ENCODE data around the gene COLEC12.

The COLEC12 gene

DNA sequence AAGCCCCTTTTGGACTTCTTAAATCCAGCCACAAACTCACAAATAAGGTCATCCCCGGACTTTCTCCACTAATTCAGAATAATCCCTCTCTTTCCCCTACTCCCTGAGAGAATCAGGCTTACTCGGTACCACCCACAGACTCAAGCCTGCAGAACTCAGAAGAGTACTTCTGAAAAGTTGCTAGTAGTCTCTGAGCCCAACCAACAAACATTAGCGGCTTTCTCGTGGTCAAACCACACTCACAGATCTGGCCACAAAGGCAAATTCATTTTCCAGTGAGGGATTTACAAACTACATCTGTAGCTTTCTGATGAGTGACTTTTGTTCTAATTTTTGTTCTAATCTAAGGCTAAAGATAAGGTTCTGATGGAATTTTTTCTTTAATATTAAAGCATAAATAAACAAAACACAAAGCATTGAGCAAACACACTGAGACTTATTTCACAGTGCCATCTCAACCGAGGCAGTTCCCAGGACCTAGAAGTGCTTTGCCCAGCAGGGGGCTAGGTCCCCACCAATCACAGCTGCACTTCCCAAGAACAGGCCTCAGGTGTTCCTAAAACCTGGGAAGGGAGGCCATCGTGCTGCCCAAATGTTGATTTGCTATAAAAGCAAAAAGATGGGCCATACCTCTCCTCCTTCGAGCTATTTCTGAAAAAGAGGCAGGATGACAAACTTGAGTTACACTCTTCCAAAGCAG, 110.7 kb downstream of the COLEC12 start:
- DNase-seq (ENCODE audit: low read depth in 2 of 2): no peak

DNA sequence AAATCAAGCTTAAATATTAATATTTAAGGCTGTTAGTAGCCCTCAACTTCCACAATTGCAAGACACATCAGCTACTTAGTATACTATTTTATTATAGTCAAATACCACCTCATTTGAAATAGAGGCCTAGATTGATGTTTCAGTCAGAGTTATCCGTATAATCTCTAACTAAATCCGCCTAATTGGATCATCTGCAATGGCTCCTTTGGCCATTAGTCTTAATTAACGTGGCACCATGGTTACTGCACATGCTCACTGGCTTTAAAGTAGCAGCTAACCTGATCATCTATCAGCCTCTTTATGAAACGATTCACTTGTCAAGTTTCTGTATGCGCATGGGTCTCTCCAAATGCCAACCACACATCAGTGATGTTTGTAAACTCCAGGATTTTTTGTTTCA, 112.3 kb downstream of the COLEC12 start:
- DNase-seq (ENCODE audit: low read depth in 2 of 2): no peak

DNA sequence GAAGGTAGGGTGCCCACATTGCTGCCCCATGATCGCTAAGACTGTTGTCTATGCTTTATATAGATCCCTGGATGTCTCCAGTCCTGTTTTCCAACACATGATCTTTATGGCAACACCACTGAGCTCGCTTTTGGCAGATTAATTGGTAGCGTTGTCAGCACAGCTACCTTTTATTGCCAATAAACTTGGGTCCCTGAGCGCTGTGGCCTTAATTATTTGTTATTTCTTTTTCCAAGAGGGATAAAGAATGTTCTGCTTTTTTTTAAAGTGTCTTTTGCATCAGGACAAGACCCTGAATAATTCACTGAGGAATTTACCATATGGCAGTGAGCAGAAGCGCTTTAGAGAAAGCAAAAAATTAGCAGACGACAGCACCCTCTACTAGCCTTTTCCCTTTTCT, 113.5 kb downstream of the COLEC12 start:
- DNase-seq (ENCODE audit: low read depth in 2 of 2): no peak

DNA sequence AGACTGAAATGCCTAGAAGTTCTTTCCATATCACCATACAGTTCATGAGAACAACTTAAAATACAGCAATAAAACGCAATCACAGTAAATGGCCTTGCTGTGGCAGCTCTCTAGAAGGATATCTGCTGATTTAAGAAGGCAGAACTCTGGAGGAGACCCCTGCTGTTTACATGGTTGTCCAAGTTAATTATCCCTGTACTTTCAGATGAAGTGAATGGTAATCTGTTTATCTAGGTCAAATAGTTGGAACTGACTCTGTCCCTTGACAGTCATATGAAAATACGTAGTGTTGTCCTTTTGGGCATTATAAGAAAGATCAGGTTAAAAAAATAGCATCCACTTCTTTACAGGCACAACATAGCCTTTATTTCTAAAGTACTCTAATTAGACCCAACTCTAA, 115.6 kb downstream of the COLEC12 start:
- DNase-seq (ENCODE audit: low read depth in 2 of 2): no peak

DNA sequence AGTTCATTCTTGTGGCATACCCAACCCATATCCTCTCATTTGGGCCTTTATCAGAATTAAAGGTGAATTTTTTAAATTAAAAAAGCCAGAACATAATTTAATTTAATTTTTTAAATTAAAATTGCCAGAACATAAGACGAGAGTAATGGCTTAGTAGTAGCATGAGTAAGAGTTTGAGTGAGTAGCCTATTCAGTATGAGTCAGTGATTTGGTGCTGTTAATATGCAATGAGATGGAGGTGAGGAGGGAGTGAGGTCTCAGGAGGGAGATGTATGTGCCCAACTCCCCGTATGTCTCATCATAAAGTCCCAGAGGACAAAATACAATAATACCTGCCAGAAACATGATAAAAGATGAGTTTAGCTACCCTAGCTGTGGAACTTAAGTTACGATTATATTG, 117.4 kb downstream of the COLEC12 start:
- no peak for DNase-seq (ENCODE audit: low read depth in 2 of 2)

DNA sequence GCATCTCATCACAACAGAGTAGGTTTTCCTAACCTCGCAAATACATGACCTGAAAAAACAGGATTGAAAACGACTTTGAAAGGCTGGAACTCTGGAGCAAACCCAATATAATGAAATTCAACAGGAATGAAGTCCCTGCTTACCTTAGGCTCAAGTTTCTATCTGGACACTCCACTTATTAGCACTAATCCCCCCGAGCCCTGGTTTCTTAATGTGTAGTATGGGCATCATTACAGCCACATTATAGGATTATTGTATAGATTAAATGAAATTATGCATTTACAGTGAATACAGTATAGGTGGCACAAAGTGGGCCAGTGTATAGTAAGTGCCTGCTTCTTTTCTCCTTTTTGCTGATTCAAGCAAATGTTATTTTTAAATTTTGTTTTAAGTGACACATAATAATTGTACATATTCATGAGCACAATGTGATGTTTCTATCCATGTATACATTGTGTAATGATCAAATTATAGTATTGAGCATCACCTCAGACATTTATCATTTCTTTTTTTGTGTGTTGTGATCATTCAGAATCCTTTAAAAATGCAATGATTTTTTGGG, 118.0 kb downstream of the COLEC12 start:
- no peak for DNase-seq (ENCODE audit: low read depth in 2 of 2)

DNA sequence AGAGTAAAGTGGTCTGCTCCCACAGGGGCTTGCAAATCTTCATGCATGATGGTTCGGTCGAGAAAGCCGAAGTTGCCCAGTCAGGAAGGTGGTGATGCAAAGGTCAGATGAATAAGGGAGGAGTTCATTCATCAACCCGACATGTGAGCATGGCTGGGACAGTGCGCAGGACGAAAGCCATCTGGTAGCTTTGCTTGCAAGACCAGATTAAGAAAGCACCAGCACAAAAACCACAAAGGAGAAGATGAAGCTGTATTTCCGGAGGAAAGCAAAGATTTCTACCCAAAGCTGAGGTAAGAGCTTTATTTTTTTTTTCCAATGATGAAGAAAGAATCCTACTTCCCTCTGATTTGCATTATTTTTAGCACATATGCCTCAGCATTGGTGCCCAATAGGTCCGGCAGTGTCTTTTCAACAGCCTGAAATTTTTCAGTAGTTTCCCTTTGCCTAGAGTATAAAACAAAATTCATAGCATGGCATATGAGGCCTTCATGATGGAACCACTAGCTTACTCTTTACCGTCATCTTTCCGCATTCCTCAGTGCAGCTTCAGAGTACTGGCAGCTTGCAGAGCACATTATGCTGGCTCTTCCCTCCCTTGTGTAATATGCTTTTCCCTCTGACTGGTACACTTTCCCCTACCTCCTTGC, 120.7 kb downstream of the COLEC12 start:
- no peak for DNase-seq (ENCODE audit: low read depth in 2 of 2)

DNA sequence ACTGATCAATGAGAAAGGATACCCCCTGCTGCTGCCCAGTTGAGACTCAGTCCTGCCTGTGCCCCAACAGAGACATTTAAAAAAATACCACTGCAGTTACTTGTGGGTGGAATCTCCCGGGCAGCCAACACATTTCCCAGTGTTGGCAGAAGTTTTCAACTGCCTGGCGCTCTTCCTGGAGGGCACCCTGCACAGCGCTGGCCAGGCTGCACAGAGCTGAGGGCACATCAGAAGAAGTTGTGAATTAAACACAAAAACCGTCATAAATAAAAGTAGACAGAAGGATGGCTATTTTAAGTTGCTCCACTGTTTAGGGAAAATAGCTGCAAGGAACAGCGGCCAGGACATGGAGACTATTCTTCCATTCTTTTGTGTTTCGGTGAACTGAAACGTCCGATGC, 122.4 kb downstream of the COLEC12 start:
- no peak for DNase-seq (ENCODE audit: low read depth in 2 of 2)

DNA sequence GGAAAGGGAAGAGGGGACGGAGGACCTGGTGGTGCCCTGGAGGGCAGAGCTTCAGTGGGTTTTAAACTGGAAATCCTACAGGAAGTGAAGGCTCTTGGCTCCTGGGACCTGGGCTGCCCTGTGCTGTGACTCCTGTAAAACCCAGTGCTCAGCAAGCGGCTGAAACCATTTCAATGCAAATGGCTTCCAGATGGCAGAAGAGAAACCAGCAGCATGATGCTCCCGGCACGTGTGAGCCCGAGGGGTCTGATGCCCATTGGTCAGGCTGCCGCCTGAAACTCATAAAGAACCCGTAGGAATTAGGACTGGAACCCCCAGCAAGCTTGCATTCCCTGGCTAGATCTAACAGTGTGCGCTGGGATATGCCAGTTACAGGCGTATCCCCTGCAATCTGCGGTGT, 123.4 kb downstream of the COLEC12 start:
- no peak for DNase-seq (ENCODE audit: low read depth in 2 of 2)

DNA sequence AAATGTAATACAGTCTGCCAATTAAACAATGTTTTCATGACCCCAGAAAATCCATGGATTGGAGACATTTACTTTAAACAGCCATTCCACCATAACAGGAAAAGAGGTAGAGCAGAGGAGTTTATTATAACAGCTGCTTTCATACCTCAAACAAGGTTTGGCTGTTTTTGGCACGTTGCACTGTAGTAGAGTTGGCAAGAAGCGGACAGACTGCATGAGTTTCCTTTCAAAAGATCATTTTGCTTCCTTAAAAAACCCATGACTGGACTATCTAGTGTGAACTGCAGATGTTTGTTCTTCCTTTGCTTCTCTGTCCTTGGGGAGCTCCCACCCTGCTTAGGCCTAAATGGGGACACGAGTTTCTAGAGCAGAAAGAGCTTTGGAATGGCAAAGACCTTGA, 124.2 kb downstream of the COLEC12 start:
- no peak for DNase-seq (ENCODE audit: low read depth in 2 of 2)

DNA sequence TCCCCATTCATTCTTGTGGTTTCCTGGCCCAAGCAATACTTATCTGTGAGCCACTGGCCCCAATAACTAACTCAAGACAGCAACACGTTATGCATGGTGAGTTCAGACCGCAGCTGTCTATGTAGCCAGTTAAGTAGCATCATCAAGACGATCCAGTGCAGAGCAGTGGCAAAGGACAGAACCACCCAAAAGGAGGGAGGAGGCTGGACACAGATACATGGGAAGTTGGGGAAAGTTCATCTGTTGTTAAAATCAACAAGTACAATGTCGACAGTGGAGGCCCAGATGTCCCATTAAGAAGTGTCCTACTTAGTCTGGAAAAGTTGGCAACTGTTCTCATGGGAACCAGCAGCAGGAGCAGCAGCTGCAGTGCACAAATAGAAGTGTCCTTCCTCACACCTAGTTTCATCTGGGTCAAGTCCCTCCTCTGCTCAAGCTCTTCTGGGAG, 125.8 kb downstream of the COLEC12 start:
- no peak for DNase-seq (ENCODE audit: low read depth in 2 of 2)

DNA sequence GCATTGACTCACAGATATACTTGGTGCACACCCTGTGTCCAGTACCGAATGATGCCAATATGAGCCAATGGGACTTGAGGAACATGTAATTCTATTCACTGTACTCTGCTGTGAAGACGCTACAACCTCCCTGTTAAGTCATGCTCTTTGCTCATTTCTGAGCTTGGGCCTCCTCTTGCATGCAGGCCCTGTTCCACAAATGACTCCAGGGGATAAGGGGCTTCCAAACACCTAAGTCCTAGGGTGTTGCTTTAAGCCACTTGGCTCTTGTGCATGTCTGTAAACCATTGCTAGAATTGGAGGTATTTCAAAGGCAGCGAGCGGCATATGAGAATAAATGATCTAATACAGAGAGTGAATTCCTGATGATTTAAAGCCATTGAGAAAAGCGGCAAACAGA, 126.7 kb downstream of the COLEC12 start:
- no peak for DNase-seq (ENCODE audit: low read depth in 2 of 2)

DNA sequence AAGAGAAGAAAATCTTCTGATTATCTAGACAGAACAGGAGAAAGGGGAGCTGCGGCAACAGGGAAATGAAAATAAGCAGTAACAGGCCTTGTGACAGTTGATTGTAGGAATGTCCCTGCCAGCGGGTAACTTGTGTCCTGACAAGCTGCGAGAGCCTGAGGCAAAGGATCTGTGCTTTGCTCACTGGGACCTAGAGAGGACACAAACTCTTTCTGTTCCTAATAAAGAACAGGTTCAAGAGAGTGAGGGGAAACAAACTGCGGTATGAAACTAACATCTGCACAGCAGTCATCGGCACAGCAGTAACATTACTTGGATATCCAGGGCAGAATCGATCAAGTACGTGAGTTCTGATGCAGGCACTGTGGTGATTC, 128.9 kb downstream of the COLEC12 start:
- no peak for DNase-seq (ENCODE audit: low read depth in 2 of 2)

DNA sequence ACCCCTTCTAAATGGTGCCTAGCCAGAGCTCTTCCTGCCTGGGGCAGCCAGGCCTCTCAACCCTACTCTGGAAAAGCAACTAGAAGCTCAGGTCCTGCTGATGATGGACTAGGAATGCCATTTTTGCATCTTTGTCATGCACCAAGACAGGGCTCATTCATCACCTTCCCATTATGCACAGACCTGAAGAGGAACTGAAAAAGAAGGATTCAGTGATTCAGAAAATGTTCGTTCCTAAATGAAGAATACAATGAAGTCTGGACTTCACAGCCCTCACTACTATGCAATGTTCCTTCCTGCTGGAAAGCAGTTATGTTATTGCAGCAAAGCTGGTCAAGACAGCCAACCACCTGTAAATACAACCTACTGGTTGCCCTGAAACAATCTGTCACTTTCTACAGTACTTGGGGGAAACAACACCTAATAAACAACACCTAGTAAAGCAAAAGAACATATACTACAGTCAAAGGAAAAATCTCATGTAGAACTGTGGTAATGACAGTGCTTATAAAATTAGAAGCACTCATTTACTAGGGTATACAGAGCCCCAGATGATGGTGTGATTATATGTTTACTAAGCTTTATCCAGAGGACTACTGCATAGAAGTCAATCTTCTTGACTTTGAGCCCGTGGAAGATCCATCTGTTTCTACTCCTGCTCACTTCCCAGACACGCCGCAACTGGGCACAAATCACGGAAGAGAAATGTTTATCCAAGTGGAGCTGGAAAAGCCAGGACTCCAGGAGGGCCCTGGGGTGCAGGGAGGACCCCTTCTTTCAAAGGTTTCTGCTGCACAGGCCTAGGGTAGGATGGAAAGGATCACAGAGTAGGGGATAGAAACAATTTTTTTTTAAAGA, 129.5 kb downstream of the COLEC12 start:
- DNase-seq (ENCODE audit: low read depth in 2 of 2): no peak

DNA sequence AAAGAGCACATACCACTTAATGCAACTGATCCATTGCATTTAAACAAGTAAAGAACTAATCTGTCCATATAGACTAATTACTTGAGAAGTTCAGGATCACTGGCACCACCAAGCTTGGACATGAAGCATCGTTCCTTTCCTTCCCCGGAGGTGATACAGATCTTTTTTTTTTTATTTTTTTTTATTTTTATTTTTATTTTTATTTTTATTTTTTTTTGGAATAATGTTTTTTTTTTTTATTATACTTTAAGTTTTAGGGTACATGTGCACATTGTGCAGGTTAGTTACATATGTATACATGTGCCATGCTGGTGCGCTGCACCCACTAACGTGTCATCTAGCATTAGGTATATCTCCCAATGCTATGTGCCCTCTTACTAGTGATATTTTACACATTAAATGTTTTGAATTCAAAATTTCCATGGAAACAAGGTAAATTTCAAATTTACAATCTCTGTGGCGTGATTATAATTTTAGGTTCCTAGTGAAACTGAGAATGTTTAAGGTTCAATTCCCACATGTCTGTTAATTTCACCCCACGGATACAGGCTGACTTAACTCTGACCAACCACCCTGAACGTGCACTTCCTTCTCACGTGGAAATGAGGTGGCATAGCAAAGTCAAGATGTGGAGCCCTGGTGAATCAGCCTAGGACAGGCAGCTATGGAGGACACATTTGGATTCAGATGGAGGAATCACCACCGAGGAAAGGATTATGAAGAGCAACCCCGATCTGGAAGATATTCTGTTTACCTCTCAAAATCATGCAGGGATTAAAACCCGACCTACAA, 131.1 kb downstream of the COLEC12 start:
- DNase-seq (ENCODE audit: low read depth in 2 of 2): no peak

DNA sequence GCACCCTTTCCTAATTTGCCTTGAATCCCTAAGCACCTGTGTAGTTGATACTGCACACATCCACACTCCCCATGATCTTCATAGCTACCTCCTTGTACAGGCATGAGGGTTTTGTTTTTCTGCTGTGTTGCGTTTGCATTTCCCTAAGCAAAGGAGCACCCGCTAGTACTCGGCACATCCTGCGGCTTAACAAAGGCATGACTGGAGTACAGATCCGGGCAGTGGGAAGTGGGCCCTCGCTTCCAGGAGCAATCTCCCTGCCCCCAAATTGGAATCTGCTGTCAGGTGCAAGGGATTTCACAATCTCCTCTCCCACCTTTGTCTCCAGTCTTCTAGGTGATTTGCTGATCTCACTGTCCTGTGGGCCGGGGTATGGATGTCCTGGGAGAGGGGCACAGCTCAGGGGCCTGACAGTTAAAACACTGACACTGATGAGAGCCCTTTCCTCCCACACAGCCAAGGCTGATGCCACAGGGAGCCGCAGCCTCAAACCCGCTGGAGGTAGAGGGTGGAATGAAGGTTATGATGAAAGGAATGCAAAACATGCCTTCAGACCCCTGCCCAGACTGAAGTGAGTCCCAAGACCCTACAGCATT, 133.9 kb downstream of the COLEC12 start:
- DNase-seq (ENCODE audit: low read depth in 2 of 2): no peak

DNA sequence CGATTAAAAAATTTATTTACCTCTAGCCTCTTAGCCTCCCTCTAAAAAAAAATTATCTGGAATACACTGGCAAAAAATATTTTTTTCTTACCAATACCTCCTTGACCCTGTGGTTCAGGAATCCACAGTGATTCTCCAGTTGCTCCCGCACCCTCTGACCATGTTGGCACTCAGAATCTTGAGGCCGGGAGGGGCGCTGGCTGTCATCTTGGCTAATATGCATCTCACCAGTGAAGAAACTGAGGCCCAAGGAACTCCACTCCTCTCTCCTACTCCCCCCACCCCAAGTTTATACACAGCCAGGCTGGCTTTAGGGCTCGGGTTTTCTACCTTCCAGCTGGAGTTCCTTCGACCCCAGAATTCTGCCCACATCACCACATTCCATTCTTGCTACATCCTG, 134.8 kb downstream of the COLEC12 start:
- DNase-seq (ENCODE audit: low read depth in 2 of 2): no peak

DNA sequence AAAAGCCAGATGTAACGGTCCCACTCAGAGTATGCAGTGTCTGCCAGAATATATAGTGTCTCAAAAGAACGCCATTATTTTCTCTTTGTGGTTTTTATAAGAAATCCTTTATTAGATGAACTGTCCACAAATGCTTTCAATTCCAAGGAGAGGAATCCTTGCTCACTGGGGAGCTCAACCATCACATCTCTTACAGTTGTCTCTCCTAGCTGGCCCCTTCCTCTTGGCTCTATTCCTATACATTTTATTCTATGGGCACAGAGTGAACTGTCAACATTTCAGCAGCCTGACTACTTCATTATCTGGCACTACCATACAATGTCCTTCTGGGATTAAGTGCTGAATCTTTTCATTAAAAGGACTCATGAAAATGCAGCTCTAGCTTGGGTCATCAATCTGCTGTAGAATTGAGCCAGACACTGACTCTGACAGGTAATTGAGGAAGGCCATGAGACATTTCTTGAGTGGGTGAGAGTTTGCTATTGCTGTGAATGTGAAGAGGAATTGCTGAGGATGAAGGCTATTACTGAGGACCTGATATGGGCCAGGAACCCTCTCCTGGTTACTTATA, 136.2 kb downstream of the COLEC12 start:
- DNase-seq (ENCODE audit: low read depth in 2 of 2): no peak

DNA sequence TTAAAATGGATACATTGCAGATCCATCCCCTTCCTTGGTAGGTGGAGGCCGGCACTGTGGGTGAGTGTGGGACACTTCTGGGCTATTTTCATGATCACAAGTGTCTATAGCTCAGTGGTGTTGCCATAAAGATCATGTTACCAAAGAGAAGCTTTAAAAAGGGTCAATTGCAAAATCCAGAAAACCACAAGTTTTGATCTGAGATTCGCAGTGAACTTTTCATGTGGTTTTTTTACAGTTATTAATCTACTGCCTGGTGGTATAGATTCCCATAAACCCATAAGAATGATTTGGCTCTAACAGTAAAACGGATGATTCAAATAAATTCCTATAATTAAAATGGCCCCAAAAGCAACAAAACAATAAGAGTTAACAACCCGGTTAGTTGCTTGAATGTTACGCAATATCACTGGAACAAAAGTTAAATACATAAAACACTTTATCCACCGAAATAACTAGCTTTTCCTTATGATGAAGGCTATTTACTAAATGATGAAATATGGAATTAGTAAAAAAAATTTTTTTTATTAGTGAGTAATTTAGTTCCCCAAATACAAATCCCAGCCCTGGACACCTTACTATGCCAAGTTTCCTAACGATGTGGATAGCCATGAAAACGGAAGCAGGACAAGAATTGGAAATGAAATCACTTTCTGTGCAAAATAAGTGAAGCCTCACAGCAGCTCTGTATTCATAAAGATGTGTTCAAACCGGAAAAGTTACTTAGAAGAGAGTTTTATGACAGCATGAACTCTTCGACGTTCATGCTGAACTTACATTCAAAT, 137.0 kb downstream of the COLEC12 start:
- no peak for DNase-seq (ENCODE audit: low read depth in 2 of 2)
